Stimulated activated CD8-positive, alpha-beta memory T cell treated with anti-CD3 and anti-CD28 coated beads, Interleukin-12 subunit alpha, Interleukin-12 subunit beta, amount 100 ng/mL, for 4 hours (primary cell): ENCODE results near the gene JKAMP.
"Not testable (repeated sequence)": the region's sequence is repeated elsewhere in the genome, so short reads cannot be mapped to it uniquely, and the experiment has no call there.

Experiments used
- DNase-seq: peaks from one replicate; pipeline ENCODE4 v3.0.0-alpha.2; 2020; ENCODE audit warnings: low read depth

Gene JKAMP, protein sequence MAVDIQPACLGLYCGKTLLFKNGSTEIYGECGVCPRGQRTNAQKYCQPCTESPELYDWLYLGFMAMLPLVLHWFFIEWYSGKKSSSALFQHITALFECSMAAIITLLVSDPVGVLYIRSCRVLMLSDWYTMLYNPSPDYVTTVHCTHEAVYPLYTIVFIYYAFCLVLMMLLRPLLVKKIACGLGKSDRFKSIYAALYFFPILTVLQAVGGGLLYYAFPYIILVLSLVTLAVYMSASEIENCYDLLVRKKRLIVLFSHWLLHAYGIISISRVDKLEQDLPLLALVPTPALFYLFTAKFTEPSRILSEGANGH

DNA sequence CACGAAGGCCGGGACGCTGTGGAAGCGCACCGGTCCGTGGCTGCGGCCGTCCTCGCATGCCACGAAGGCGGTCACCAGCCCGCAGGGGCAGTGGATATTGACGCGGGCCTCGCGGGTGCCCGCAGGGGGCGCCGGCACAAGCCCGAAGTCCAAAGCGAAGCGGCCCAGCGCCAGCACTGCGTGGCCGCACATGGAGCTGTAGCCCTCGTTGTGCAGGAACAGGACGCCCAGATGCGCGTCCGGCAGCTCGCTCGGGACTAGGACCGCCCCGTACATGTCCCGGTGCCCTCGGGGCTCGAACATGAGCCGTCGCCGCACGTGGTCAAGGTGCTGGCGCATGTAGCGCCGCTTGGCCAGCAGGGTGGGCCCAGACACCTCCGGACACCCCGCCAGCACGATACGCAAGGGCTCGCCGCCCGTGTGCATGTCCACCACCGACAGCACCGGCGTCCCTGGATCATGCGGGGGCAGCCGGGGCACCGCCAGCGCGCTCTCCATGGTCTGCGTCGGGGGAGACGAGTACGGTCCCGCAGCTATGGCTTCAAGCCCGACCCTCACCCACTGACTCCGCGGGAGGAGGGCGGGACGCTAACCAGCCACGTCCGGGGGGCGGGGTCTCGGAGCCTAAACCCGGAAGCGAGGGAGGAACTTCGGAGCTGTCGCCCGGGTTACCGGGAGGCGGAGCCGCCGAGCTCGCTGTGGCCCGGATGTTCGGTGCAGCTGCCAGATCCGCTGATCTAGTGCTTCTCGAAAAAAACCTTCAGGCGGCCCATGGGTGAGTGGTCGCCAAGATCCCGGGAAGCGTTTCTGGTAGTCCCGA, at the start of gene JKAMP, which contains the start of gene L3HYPDH:
Gene JKAMP (plus strand): TSS at position 699 of the 820 bp plus-strand sequence. CDS start 73 bp downstream, at position 772.
Gene L3HYPDH (minus strand): TSS at position 590 of the 820 bp plus-strand sequence. CDS start 92 bp downstream, at position 498.
- DNase-seq, result peak; percentile 95

DNA sequence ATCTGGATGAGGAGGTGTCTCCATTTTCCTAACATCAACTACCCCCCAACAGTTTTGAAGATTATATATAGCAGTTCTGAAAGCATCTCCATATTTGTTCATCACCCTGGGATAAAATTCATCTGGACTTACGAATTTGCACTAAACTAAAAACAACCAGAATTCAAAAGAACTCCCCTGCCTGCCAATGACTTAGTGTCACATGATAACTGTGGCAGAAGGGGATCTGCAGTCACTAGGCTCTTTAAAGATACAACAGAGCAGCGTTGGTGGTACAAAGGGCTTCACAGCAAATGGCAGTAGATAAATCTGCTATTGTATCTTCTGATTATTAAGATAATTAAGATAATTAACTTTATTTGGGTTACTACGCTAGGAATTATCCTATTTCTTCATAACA, 49.2 kb upstream of the JKAMP start:
- no peak for DNase-seq

DNA sequence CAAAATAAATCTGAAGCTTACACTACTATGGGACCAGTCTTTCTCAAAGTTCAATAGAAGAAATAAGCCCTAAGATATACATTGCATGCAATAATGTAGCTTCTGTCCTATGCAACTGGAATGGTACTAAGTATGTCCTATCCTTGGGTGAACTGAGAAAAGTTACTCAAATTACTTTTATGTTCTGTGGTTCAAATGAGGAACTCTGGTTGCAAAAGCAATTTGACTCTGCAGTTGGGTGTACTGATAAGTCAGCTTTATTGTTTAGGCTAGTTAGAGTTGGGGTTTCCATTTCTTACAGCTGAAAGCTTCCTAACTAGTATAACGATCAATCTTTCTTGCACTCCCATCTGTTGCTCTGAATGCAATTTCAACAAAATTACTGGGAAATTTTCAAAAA, 48.3 kb upstream of the JKAMP start:
- no peak for DNase-seq

DNA sequence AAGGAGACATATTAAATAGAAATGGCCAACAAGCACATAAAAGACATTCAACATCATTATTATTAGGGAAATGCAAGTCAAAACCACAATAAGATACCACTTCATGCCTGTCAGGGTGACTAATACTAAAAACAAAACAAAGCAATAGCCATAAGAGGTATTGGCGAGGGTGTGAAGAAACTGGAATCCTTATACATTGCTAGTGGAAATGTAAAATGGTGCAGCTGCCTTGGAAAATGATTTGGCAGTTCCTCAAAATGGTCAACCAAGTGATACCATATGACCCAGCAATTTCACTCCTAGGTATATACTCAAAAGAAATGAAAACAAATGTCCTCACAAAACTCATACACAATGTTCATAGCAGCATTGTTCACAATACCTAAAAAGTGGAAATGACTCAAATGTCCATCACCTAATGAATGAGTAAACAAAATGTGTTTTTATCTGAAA, 46.1 kb upstream of the JKAMP start:
- DNase-seq, result no peak

DNA sequence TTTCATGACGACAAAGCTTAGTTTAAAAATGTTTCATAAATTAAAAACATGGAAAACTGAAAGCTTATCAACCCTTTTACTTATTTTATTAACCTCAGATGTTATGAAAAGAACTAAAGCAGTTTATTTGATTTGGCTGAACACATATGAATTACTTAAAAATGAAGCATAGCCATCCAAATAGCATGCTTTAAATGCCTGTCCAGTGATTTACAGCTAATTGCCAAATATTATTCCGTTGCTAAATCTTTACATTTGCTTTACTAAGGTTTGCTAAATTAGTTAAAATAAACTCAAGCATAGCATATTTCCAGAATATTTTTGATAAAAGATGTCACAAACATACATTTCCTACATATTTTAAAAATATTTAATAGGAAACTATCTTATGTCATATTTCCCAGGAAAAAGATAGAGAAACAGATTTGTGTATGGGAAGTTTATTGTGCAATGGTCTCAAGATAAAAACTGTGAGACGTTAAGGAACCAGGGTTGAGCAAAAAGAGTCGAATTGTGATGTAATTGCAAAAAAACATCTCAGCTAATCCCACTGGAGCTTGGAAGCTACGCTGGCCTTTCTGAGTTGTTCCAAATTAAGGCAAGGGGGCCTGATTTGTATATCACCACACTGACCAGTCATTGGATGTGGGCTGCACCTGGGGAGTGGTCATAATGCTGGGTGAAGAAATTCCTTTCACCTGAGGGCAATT, 44.9 kb upstream of the JKAMP start:
- no peak for DNase-seq

DNA sequence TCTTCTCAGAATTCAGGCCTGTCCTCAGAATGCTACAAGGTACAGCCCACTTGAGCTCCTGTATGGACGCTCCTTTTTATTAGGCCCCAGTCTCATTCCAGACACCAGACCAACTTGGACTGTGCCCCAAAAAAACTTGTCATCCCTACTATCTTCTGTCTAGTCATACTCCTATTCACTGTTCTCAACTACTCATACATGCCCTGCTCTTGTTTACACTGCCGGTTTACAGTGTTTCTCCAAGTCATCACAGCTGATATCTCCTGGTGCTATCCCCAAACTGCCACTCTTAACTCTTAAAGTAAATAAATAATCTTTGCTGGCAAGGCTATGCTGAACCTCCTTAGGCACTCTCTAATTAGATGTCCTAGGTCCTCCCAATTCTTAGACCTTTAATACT, 35.6 kb upstream of the JKAMP start:
- DNase-seq, result not testable (repeated sequence)

DNA sequence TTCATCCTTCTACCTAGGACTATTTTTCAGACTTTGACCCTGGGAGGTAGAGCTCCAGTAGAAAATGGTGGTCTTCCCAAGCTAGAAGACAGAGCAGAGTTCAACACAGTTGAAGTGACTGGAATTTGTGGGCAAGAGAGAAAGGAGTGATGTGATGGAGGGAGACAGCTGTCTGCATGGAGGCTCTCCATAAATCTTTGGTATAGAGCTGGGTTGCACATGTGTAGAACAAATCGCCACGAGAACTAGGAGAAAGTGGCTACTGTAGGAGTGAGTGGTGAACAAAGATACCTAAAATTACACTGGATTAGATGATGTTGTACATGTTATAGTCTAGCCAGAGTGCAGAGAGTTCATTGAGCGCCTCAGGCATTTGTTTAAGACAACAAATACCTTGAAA, 33.6 kb upstream of the JKAMP start:
- no peak for DNase-seq

DNA sequence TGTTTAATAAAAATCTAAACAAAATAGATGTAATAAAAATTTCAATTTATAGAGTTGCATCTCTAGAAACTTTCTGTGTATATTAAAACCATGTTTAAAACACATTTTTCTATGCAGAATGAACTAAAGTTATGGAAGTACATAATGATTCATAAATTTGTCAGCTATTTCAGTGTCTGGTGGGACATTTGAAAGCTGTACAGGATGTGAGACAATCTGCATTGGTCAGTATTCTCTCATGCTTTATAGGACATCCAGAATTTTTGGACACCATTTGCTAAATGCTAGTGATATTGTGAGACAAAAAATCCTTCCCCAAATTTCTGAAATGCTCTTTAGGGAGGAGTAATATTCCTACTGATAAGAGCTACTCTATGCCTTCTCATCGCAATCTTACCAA, 32.5 kb upstream of the JKAMP start:
- no peak for DNase-seq

DNA sequence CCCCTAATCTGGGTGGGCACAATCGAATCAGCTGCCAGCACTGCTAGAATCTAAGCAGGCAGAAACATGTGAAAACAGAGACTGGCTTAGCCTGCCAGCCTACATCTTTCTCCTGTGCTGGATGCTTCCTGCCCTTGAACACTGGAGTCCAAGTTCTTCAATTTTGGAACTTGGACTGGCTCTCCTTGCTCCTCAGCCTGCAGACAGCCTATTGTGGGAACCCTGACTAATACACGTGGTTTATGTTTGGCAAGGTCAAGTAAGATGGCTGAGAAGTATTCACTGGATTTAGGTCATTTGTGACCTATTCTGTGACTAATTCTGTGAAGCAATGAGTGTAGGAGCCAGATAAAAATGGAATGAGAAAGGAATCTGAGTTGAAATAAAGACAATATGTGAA, 30.2 kb upstream of the JKAMP start:
- DNase-seq, result no peak

DNA sequence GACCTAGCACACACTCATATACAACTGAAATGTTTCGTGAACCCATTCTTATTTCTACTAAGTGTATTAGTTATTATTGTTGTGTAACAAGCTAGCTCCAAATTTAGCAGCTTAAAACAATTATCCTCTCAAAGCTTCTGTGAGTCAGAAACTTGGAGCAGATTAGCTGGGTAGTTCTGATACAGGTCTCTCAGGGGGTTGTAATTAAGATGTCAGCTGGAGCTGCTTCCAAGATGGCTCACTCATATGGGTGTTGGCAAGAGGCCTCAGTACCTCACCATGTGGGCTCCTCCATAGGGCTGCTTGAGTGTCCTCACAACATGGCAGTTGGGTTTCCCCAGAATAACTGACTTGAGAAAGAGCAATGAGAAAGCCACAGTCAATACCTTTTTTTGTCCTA, 28.9 kb upstream of the JKAMP start:
- DNase-seq, result no peak

DNA sequence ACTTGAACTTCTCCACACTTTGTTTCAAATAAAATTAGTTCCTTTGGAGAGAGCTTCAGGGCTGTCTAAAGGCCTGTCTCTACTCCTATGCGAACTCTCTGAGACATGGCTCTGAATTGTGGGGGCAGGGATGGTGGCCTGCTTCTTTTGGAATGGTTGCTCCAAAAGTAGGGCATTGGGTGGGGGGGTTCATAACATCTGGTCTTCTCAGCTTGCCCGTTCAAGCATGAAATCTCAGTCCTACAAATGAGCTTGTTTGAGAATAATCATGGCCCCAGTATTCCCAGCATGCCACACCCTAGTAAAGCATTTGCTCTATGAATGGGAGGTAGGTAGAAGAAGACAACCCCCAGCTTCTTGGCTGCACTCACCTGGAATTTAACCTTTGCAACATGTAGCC, 25.8 kb upstream of the JKAMP start:
- DNase-seq, result no peak

DNA sequence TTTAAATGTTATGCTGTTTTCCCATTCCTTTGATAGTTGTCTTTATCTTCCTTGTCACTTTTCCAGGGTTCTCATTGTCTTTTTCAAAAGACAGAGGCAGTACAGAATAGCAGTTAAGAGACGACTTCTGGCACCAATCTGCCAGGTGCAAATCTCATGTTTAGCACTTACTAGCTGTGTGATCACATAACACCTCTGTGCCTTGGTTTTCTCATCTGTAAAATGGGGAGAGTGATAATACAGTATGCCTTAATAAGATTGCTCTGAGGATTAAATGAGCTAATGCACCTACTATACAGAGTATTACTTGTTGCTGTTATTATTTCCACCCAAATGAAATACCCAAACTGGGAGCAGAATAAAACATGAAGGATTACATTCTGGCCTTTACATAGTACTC, 23.9 kb upstream of the JKAMP start:
- DNase-seq, result no peak

DNA sequence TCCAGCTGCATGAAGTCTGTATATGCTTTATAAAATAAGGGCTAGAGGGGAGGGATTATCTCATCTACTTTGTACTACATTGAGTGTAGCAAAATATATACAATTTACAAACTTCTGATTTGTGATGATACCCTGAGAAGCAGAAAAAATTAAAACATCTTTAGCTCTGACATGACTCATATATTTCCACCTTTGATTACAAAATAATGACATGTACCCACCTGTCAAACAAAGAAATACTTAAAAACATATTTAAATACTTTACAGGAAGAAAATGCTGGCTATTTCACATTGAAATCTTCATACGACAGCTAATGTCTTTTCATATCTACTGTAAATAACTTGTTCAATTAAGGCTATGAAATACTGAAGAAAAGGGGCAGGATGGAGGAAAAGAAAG, 22.4 kb upstream of the JKAMP start:
- no peak for DNase-seq

DNA sequence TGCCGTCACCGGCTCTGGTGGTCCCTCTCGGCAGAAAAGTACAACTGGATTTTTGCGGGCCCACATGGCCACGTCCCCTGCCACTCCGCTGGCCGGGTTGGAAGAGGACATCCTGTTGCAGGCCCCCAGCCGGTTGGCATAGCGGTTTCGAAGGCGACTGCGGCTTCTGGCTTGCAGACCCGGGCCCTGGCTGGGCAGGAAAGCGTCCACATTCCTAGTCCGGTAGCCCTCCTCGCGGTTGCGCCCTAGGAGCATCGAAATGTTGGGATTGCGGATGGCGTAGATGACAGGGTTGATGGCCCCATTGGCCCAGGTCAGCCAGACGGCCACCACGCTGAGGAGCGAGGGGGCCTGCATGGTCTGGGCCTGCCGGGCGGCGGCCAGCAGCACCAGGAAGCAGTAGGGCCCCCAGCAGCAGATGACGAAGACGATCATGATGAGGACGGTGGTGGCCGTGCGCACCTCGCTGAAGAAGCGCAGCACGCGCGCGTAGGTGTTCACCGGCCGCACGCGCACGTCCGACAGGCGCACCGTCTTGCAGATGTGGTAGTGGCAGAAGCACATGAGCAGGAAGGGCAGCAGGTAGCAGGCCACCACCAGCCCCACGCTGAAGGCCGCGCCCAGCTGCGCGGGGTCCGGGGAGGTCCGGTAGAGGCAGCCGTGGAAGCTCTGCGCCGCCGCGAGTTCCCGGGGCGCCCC, 20.4 kb upstream of the JKAMP start:
- DNase-seq, result no peak

DNA sequence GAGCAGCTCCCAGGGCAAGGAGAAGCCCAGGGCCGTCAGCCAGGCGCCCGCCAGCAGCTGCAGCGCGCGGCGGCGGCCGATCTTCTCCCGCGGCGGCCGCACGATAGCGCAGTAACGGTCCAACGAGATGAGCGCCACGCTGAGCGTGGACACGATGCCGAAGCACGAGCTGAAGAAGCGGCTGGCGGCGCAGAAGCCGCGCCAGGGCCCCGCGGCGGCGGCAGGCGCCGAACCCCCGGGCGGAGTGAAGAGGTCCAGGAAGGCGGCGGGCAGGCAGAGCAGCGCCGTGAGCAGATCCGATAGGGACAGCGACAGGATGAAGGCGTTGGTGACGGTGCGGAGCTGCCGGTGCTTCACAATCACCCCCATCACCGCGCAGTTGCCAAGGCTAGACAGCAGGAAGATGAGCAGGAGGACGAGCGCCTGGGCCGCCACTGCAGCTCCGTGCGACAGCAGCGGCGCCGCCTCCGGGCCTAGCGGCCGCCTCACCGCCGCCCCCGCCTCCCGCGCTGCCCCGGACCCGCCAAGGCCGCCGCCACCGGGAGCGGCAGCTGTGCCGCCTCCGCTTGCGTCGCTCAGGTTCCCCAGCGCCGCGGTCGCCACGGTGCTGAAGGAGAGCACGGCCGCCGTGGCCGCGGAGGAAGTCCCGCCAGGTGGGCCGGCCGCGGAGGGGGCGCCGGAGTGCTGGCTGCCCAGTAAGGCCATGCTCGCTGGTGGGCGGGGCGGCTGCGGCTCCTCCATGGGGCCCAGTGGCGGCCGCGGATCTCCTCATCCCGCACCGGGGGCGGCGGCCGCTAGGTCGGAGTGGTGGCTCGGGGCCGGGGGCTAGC, 19.6 kb upstream of the JKAMP start:
- DNase-seq, result peak; percentile 43

DNA sequence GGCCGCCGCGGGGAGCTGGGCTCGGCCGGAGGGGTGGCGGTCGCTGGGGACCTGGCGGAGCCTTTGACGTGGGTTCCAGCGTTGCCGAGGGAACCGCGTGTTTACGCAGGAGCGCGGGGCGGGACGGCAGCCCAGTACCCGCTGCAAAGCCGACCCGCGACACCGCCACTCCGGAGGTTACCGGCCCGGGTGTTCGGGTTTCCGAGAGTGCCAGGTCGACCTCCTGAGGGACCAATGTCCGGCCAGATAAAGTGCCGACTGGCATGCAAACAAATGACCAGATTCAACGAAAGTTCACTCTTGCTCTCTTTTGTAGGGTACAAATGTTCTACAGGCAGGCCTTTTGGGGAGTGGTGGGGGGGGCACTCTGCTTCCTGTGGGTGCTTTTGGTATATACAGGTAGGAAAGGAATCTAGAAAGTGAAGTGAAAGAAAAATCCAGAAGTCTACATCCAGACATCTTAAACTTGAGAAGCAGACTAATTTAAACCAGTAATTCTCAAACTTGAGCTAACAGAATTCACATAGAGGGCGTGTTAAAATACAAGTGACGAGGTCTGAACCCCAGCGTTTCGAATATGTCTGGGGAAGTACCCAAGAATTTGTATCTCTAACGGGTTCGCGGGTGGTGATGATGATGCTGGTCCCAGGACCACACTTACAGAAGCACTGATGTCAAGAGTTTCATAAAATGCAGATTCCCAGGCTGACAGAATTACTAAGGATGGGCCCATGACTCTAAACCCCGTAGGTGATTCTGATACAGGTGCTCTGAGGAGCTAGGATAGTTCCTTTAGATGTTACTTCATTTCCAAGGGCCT, 18.8 kb upstream of the JKAMP start, which contains the start of gene GPR135:
Gene GPR135 (minus strand): TSS at position 65 of the 820 bp plus-strand sequence. CDS start 154 bp downstream, outside the sequence.
- DNase-seq, result no peak

DNA sequence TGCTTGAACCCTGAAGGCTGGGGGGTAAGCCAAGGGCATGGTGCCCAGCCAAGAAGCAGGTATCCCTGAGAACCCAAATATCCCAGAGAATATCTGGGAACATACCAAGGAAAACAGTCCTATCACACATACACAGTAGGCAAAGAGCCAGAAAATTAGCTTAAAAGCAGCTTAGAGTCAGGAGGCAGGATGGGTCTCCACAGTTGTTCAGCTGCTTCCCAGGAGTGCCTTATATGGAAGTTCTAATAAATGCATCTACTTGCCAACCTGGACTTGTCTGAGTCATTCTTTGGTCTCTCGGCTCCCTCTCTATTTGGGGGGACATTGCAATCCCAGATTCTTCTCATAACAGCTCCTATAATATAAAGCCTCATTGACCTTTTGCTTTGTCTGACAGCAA, 10.1 kb upstream of the JKAMP start:
- no peak for DNase-seq

DNA sequence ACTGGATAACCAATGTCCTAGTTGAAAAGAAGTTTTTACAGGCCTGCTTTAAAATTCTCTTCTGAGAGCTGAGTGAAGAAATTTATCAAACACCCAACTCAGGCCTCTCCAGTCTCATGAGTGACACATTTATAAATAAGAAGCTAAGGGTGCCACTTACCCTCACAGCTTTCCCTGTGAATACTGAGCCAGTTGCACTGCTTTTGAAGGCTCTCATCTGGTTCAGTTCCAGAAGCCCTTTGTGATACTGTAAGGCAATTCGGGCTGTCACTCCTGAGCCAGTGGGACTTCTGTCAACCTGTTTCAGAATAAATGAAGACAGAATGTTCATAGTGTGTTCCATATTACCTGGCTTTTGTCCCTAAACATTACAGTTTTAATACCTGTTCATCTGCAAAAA, 8.6 kb upstream of the JKAMP start:
- DNase-seq, result no peak

DNA sequence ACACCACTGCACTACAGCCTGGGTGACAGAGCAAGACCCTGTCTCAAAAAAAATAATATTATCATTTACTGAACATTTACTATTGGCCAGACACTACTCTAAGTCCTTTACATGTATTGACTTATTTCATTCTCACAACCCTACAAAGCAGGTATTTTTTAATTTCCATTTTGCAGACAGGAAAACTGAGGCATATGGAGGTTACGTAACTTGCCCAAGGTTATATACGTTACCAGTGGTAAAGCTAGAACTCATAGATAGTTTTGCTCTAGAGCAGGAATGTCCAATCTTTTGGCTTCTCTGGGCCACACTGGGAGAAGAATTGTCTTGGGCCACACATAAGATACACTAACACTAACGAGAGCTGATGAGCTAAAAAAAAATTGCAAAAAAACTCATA, 5.8 kb upstream of the JKAMP start:
- no peak for DNase-seq

DNA sequence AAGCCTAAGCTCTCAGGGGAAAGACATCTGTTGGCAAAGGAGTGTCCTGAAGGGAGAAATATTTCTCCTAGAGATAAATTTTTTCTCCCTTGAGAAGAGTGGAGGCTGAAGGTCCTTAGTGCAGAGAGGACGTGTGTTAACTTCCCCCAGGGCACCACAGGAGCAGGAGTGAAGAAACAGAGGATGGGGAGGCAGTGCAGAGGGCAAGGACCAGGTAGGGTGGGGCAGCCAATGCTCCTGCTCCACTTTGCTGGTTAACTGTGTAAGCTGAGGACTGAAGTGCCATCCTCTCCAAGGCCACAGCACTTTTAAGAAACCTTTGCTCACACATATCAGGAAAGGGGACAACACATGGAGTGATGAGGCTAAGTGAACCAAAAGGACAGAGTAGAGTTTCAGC, 4.2 kb upstream of the JKAMP start:
- no peak for DNase-seq
